ENCODE data around the gene DRG1. TPM values are rescaled to one million over a fixed set of nuclear protein-coding genes. Genes with fewer than 3 reads are reported as not detected.
"Not testable (repeated sequence)": the region's sequence is repeated elsewhere in the genome, so short reads cannot be mapped to it uniquely, and the experiment has no call there.

DRG1 gene
- 80.9 and 87.2 TPM in 2 replicates for total RNA-seq (2012; rRNA removed)

GRCh38 chr22:31399211-31400022 is at the start of gene DRG1:
Gene DRG1, plus strand, starts transcription at chr22:31399604. Its CDS starts 80 bp downstream, at chr22:31399684.
- H3K4me3 ChIP-seq (ENCODE audit: low read length), result peak within 1 kb of the TSS; percentile 92

GRCh38 chr22:31349960-31350359 is 49.4 kb upstream of the DRG1 start:
- Histone ChIP-seq H3K9me3 (replicated peaks; ENCODE audit: low read length) (no peaks in the 10 kb centered on the region), H3K4me2 (ENCODE audit: low read length) (no peak overlapping the region), H3K4me1 (ENCODE audit: control insufficient read depth, insufficient read depth, low read length) (peaks cover 17% of the 10 kb centered on the region), H3K4me3 (ENCODE audit: low read length) (no peak overlapping the region), H3K9ac (ENCODE audit: low read depth, low read length) (no peak overlapping the region), H3K27me3 (ENCODE audit: control insufficient read depth, insufficient read depth, low read length) (peaks cover 4% of the 10 kb centered on the region), H3K36me3 (ENCODE audit: insufficient read depth, low read length) (no peaks in the 10 kb centered on the region)

More at GRCh38 chr22:31399211-31400022, at the start of gene DRG1:
- H3K9me3 ChIP-seq (replicated peaks; ENCODE audit: low read length), result no peaks in the 10 kb centered on the region
- peak within 1 kb of the TSS; percentile 94 for H3K4me2 ChIP-seq (ENCODE audit: low read length)
- H3K36me3 ChIP-seq (ENCODE audit: insufficient read depth, low read length), result peaks cover 19% of the 10 kb centered on the region
- H3K27me3 ChIP-seq (ENCODE audit: control insufficient read depth, insufficient read depth, low read length), result no peaks in the 10 kb centered on the region
- peak within 1 kb of the TSS; percentile 96 for H3K9ac ChIP-seq (ENCODE audit: low read depth, low read length)
- peaks cover 13% of the 10 kb centered on the region for H3K4me1 ChIP-seq (ENCODE audit: control insufficient read depth, insufficient read depth, low read length)

GRCh38 chr22:31350410-31350863 is 49.0 kb upstream of the DRG1 start:
- Histone ChIP-seq H3K36me3 (ENCODE audit: insufficient read depth, low read length) (no peaks in the 10 kb centered on the region), H3K4me2 (ENCODE audit: low read length) (no peak overlapping the region), H3K4me1 (ENCODE audit: control insufficient read depth, insufficient read depth, low read length) (peaks cover 13% of the 10 kb centered on the region), H3K9me3 (replicated peaks; ENCODE audit: low read length) (no peaks in the 10 kb centered on the region), H3K9ac (ENCODE audit: low read depth, low read length) (no peak overlapping the region), H3K4me3 (ENCODE audit: low read length) (no peak overlapping the region), H3K27me3 (ENCODE audit: control insufficient read depth, insufficient read depth, low read length) (peaks cover 4% of the 10 kb centered on the region)

GRCh38 chr22:31354515-31354914 is 44.9 kb upstream of the DRG1 start:
- Histone ChIP-seq H3K4me1 (ENCODE audit: control insufficient read depth, insufficient read depth, low read length) (no peaks in the 10 kb centered on the region), H3K36me3 (ENCODE audit: insufficient read depth, low read length) (no peaks in the 10 kb centered on the region), H3K4me3 (ENCODE audit: low read length) (no peak overlapping the region), H3K4me2 (ENCODE audit: low read length) (no peak overlapping the region), H3K9me3 (replicated peaks; ENCODE audit: low read length) (no peaks in the 10 kb centered on the region), H3K27me3 (ENCODE audit: control insufficient read depth, insufficient read depth, low read length) (peaks cover 12% of the 10 kb centered on the region), H3K9ac (ENCODE audit: low read depth, low read length) (no peak overlapping the region)

GRCh38 chr22:31360029-31360428 is 39.4 kb upstream of the DRG1 start:
- H3K4me1 ChIP-seq (ENCODE audit: control insufficient read depth, insufficient read depth, low read length), result no peaks in the 10 kb centered on the region
- peaks cover 9% of the 10 kb centered on the region for H3K27me3 ChIP-seq (ENCODE audit: control insufficient read depth, insufficient read depth, low read length)
- no peaks in the 10 kb centered on the region for H3K36me3 ChIP-seq (ENCODE audit: insufficient read depth, low read length)
- no peak overlapping the region for H3K4me3 ChIP-seq (ENCODE audit: low read length)
- no peaks in the 10 kb centered on the region for H3K9me3 ChIP-seq (replicated peaks; ENCODE audit: low read length)
- H3K4me2 ChIP-seq (ENCODE audit: low read length), result no peak overlapping the region
- no peak overlapping the region for H3K9ac ChIP-seq (ENCODE audit: low read depth, low read length)

- no peak overlapping the region for H3K9ac ChIP-seq (ENCODE audit: low read depth, low read length)
- H3K36me3 ChIP-seq (ENCODE audit: insufficient read depth, low read length), result no peaks in the 10 kb centered on the region
- H3K27me3 ChIP-seq (ENCODE audit: control insufficient read depth, insufficient read depth, low read length), result peaks cover 3% of the 10 kb centered on the region
- H3K9me3 ChIP-seq (replicated peaks; ENCODE audit: low read length), result no peaks in the 10 kb centered on the region
- no peaks in the 10 kb centered on the region for H3K4me1 ChIP-seq (ENCODE audit: control insufficient read depth, insufficient read depth, low read length)
- no peak overlapping the region for H3K4me2 ChIP-seq (ENCODE audit: low read length)
- H3K4me3 ChIP-seq (ENCODE audit: low read length), result no peak overlapping the region
These were observed 37.7 kb upstream of the DRG1 start for GRCh38 chr22:31361743-31362142.

- Histone ChIP-seq H3K4me3 (ENCODE audit: low read length) (no peak overlapping the region), H3K36me3 (ENCODE audit: insufficient read depth, low read length) (no peaks in the 10 kb centered on the region), H3K4me2 (ENCODE audit: low read length) (no peak overlapping the region), H3K27me3 (ENCODE audit: control insufficient read depth, insufficient read depth, low read length) (no peaks in the 10 kb centered on the region), H3K4me1 (ENCODE audit: control insufficient read depth, insufficient read depth, low read length) (no peaks in the 10 kb centered on the region), H3K9me3 (replicated peaks; ENCODE audit: low read length) (no peaks in the 10 kb centered on the region), H3K9ac (ENCODE audit: low read depth, low read length) (no peak overlapping the region)
These were observed 35.4 kb upstream of the DRG1 start for GRCh38 chr22:31363885-31364465.

GRCh38 chr22:31367426-31367825 is 32.0 kb upstream of the DRG1 start:
- no peak overlapping the region for H3K4me3 ChIP-seq (ENCODE audit: low read length)
- H3K9me3 ChIP-seq (replicated peaks; ENCODE audit: low read length), result no peaks in the 10 kb centered on the region
- H3K4me1 ChIP-seq (ENCODE audit: control insufficient read depth, insufficient read depth, low read length), result no peaks in the 10 kb centered on the region
- H3K36me3 ChIP-seq (ENCODE audit: insufficient read depth, low read length), result no peaks in the 10 kb centered on the region
- H3K9ac ChIP-seq (ENCODE audit: low read depth, low read length), result no peak overlapping the region
- no peak overlapping the region for H3K4me2 ChIP-seq (ENCODE audit: low read length)
- no peaks in the 10 kb centered on the region for H3K27me3 ChIP-seq (ENCODE audit: control insufficient read depth, insufficient read depth, low read length)

- Histone ChIP-seq H3K4me2 (ENCODE audit: low read length) (no peak overlapping the region), H3K36me3 (ENCODE audit: insufficient read depth, low read length) (no peaks in the 10 kb centered on the region), H3K4me3 (ENCODE audit: low read length) (no peak overlapping the region), H3K9me3 (replicated peaks; ENCODE audit: low read length) (no peaks in the 10 kb centered on the region), H3K9ac (ENCODE audit: low read depth, low read length) (no peak overlapping the region), H3K27me3 (ENCODE audit: control insufficient read depth, insufficient read depth, low read length) (peaks cover 7% of the 10 kb centered on the region), H3K4me1 (ENCODE audit: control insufficient read depth, insufficient read depth, low read length) (no peaks in the 10 kb centered on the region)
These were observed 21.8 kb upstream of the DRG1 start for GRCh38 chr22:31377612-31378011.

GRCh38 chr22:31378123-31378522 is 21.3 kb upstream of the DRG1 start:
- no peak overlapping the region for H3K4me3 ChIP-seq (ENCODE audit: low read length)
- no peak overlapping the region for H3K4me2 ChIP-seq (ENCODE audit: low read length)
- no peak overlapping the region for H3K9ac ChIP-seq (ENCODE audit: low read depth, low read length)
- no peaks in the 10 kb centered on the region for H3K9me3 ChIP-seq (replicated peaks; ENCODE audit: low read length)
- H3K36me3 ChIP-seq (ENCODE audit: insufficient read depth, low read length), result no peaks in the 10 kb centered on the region
- H3K4me1 ChIP-seq (ENCODE audit: control insufficient read depth, insufficient read depth, low read length), result no peaks in the 10 kb centered on the region
- H3K27me3 ChIP-seq (ENCODE audit: control insufficient read depth, insufficient read depth, low read length), result peaks cover 7% of the 10 kb centered on the region

- not testable (repeated sequence) for H3K4me2 ChIP-seq (ENCODE audit: low read length); H3K9ac ChIP-seq (ENCODE audit: low read depth, low read length); H3K27me3 ChIP-seq (ENCODE audit: control insufficient read depth, insufficient read depth, low read length); H3K4me3 ChIP-seq (ENCODE audit: low read length); H3K4me1 ChIP-seq (ENCODE audit: control insufficient read depth, insufficient read depth, low read length); H3K36me3 ChIP-seq (ENCODE audit: insufficient read depth, low read length); H3K9me3 ChIP-seq (replicated peaks; ENCODE audit: low read length)
These were observed 20.8 kb upstream of the DRG1 start for GRCh38 chr22:31378651-31379050.

GRCh38 chr22:31393893-31394292 is 5.5 kb upstream of the DRG1 start:
- Histone ChIP-seq H3K36me3 (ENCODE audit: insufficient read depth, low read length) (no peaks in the 10 kb centered on the region), H3K9me3 (replicated peaks; ENCODE audit: low read length) (no peaks in the 10 kb centered on the region), H3K4me3 (ENCODE audit: low read length) (no peak overlapping the region)

More at GRCh38 chr22:31393893-31394292, 5.5 kb upstream of the DRG1 start:
- Histone ChIP-seq H3K4me1 (ENCODE audit: control insufficient read depth, insufficient read depth, low read length) (peaks cover 3% of the 10 kb centered on the region), H3K27me3 (ENCODE audit: control insufficient read depth, insufficient read depth, low read length) (no peaks in the 10 kb centered on the region), H3K4me2 (ENCODE audit: low read length) (no peak overlapping the region), H3K9ac (ENCODE audit: low read depth, low read length) (no peak overlapping the region)

All from skeletal muscle satellite cell (primary cell).